ENCODE results near the gene PPM1L. TPM values are rescaled to one million over a fixed set of nuclear protein-coding genes. Genes with fewer than 3 reads are reported as not detected.

The PPM1L gene
- total RNA-seq, 4 donors from 2014 or later, result 31.5 to 40.2 (median 34.0) TPM

- TF ChIP-seq EP300 (IDR thresholded peaks at IDR 0.05), result no peak
- TF ChIP-seq, protein P1, sequence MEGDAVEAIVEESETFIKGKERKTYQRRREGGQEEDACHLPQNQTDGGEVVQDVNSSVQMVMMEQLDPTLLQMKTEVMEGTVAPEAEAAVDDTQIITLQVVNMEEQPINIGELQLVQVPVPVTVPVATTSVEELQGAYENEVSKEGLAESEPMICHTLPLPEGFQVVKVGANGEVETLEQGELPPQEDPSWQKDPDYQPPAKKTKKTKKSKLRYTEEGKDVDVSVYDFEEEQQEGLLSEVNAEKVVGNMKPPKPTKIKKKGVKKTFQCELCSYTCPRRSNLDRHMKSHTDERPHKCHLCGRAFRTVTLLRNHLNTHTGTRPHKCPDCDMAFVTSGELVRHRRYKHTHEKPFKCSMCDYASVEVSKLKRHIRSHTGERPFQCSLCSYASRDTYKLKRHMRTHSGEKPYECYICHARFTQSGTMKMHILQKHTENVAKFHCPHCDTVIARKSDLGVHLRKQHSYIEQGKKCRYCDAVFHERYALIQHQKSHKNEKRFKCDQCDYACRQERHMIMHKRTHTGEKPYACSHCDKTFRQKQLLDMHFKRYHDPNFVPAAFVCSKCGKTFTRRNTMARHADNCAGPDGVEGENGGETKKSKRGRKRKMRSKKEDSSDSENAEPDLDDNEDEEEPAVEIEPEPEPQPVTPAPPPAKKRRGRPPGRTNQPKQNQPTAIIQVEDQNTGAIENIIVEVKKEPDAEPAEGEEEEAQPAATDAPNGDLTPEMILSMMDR (IDR thresholded peaks at IDR 0.05), result no peak
- TF ChIP-seq POLR2A (IDR thresholded peaks at IDR 0.05), result no peak
- no peak for TF ChIP-seq POLR2AphosphoS5 (IDR thresholded peaks at IDR 0.05)
- 33% methylated on average over 1 of the region's 1 CpG for whole genome bisulfite sequencing
- DNase-seq (ENCODE audit: low spot score in 2 of 2), result no peak
- H3K9me3 ChIP-seq, result no peaks in the 10 kb centered on the region
- H3K36me3 ChIP-seq, result no peaks in the 10 kb centered on the region
- H3K27ac ChIP-seq, result no peak overlapping the region
- H3K4me1 ChIP-seq, result peaks cover 6% of the 10 kb centered on the region
- H3K27me3 ChIP-seq, result no peaks in the 10 kb centered on the region
- H3K4me3 ChIP-seq, result no peak overlapping the region
Observed at GRCh38 chr3:160739079-160739478, 17.0 kb upstream of the PPM1L start.

DNA sequence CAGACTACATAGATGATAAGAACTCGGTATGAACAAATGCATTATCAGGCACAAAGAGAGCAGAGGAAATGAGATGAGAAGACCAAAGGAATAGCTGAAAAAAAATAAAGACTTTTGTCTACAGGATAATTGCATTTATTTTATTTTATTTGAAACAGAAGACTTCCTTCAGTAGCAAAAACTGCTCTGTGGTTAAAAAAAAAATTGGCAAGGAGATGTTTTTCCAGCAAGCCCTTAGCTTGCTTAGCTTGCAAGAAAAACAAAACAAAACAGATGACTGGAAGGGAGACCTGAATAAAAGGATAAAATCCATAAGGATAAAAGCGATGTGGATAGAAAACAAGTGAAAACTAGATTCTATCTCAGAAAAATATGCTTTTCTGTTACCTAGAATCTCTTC lies 9.1 kb upstream of the PPM1L start:
- Histone ChIP-seq H3K4me3 (no peak overlapping the region), H3K36me3 (no peaks in the 10 kb centered on the region), H3K4me1 (no peaks in the 10 kb centered on the region), H3K9me3 (no peaks in the 10 kb centered on the region), H3K27me3 (no peaks in the 10 kb centered on the region), H3K27ac (no peak overlapping the region)
- TF ChIP-seq POLR2AphosphoS5 (IDR thresholded peaks at IDR 0.05), result no peak
- TF ChIP-seq, protein P1 (IDR thresholded peaks at IDR 0.05), result no peak
- no peak for TF ChIP-seq EP300 (IDR thresholded peaks at IDR 0.05)
- TF ChIP-seq POLR2A (IDR thresholded peaks at IDR 0.05), result no peak
- WGBS, result 35% methylated on average over 2 of the region's 2 CpGs
- no peak for DNase-seq (ENCODE audit: low spot score in 2 of 2)

- no peak overlapping the region for H3K27ac ChIP-seq
- H3K4me1 ChIP-seq, result no peaks in the 10 kb centered on the region
- H3K9me3 ChIP-seq, result no peaks in the 10 kb centered on the region
- TF ChIP-seq POLR2A (IDR thresholded peaks at IDR 0.05) (no peak), POLR2AphosphoS5 (IDR thresholded peaks at IDR 0.05) (no peak), EP300 (IDR thresholded peaks at IDR 0.05) (no peak)
- TF ChIP-seq, protein P1 (IDR thresholded peaks at IDR 0.05), result no peak
- DNase-seq (ENCODE audit: low spot score in 2 of 2), result no peak
- H3K36me3 ChIP-seq, result no peaks in the 10 kb centered on the region
- 23% methylated on average over 1 of the region's 1 CpG for WGBS
- H3K4me3 ChIP-seq, result no peak overlapping the region
- no peaks in the 10 kb centered on the region for H3K27me3 ChIP-seq
Observed at GRCh38 chr3:160747422-160747821, 8.6 kb upstream of the PPM1L start.

DNA sequence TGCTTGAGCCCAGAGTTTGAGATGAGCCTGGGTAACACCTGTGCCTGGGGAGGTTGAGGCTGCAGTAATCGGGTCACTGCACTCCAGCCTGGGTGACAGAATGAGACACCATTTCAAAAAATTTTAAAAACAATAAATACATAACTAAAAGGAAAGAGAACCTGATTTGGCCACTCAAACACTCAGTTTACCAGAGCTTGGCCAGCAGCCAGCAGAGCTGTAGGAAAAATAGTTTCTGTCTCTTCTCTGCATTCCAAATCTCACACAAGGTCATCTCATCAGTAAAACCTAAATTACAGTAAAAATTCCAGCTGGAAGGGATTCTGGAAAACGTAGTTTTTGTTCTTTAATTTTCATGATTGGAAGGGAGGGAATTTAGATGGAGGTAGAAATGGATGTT lies 7.8 kb upstream of the PPM1L start:
- no peaks in the 10 kb centered on the region for H3K27me3 ChIP-seq
- H3K4me1 ChIP-seq, result no peaks in the 10 kb centered on the region
- no peaks in the 10 kb centered on the region for H3K36me3 ChIP-seq
- no peaks in the 10 kb centered on the region for H3K9me3 ChIP-seq
- DNase-seq (ENCODE audit: low spot score in 2 of 2), result no peak
- no peak overlapping the region for H3K27ac ChIP-seq
- H3K4me3 ChIP-seq, result no peak overlapping the region
- TF ChIP-seq POLR2A (IDR thresholded peaks at IDR 0.05) (no peak), POLR2AphosphoS5 (IDR thresholded peaks at IDR 0.05) (no peak), EP300 (IDR thresholded peaks at IDR 0.05) (no peak)
- TF ChIP-seq, protein P1 (IDR thresholded peaks at IDR 0.05), result no peak
- WGBS, result 75% methylated on average over 2 of the region's 2 CpGs

GRCh38 chr3:160748787-160749186 lies 7.2 kb upstream of the PPM1L start:
- no peak overlapping the region for H3K4me3 ChIP-seq
- no peaks in the 10 kb centered on the region for H3K36me3 ChIP-seq
- H3K27ac ChIP-seq, result no peak overlapping the region
- no peaks in the 10 kb centered on the region for H3K27me3 ChIP-seq
- no peaks in the 10 kb centered on the region for H3K9me3 ChIP-seq
- no peak for DNase-seq (ENCODE audit: low spot score in 2 of 2)
- peaks cover 4% of the 10 kb centered on the region for H3K4me1 ChIP-seq
- TF ChIP-seq POLR2A (IDR thresholded peaks at IDR 0.05), result no peak
- 86% methylated on average over 1 of the region's 1 CpG for WGBS

GRCh38 chr3:160753953-160754352 lies 2.1 kb upstream of the PPM1L start:
- H3K4me1 ChIP-seq, result peaks cover 39% of the 10 kb centered on the region
- H3K4me3 ChIP-seq, result peak overlapping the region; percentile 63
- no peaks in the 10 kb centered on the region for H3K36me3 ChIP-seq
- 25% methylated on average over 2 of the region's 2 CpGs for WGBS
- TF ChIP-seq POLR2AphosphoS5 (IDR thresholded peaks at IDR 0.05) (no peak), POLR2A (IDR thresholded peaks at IDR 0.05) (no peak), EP300 (IDR thresholded peaks at IDR 0.05) (no peak)
- TF ChIP-seq, protein P1 (IDR thresholded peaks at IDR 0.05), result no peak
- H3K27ac ChIP-seq, result peak overlapping the region; percentile 90
- H3K9me3 ChIP-seq, result no peaks in the 10 kb centered on the region
- H3K27me3 ChIP-seq, result no peaks in the 10 kb centered on the region
- no peak for DNase-seq (ENCODE audit: low spot score in 2 of 2)

All from suprapubic skin (tissue), 4 donors.